OCI-LY7 (cell line): ENCODE measurements around the gene CYB5RL. TPM values are rescaled to one million over a fixed set of nuclear protein-coding genes. Genes with fewer than 3 reads are reported as not detected.

Source experiments
- BruUV-seq: library from RNA; stranded (reverse); fragments of 400-500 nt; replicated peaks from 2 replicates; lab custom pipeline; 2021; lab: Mats Ljungman, UMichigan
- CTCF ChIA-PET: fragments of 300-600 bp; sonication (Branson Sonifier 250); formaldehyde crosslinking; loops from one replicate; lab custom pipeline; 2022; ENCODE audit warnings: antibody characterized with exemption; ENCODE audit not compliant: unreplicated experiment; lab: Charles Lee
- POLR2A ChIA-PET: fragments of 300-600 bp; sonication (Branson Sonifier 250); formaldehyde crosslinking; loops from one replicate; lab custom pipeline; 2022; ENCODE audit warnings: antibody characterized with exemption; lab: Charles Lee
- DNase-seq: peaks from one replicate; pipeline ENCODE4 v3.0.0-alpha.2; 2015; ENCODE audit warnings: low spot score
- H2AFZ ChIP-seq: fragments of 200-600 bp; sonication (generic), shearing (Covaris generic); 2 replicates; pipeline ENCODE4 v1.6.1; 2014; ENCODE audit warnings: mild to moderate bottlenecking, antibody characterized with exemption, low read length, moderate library complexity
- H3K27ac ChIP-seq: fragments of 200-600 bp; sonication (generic); 2 replicates; pipeline ENCODE4 v1.5.1; 2014; ENCODE audit warnings: mixed run types, low read depth, mild to moderate bottlenecking, moderate library complexity, low read length, inconsistent platforms; ENCODE audit not compliant: poor library complexity, severe bottlenecking
- H3K36me3 ChIP-seq: fragments of 200-600 bp; sonication (generic); 2 replicates; pipeline ENCODE4 v1.6.1; 2014; ENCODE audit warnings: mild to moderate bottlenecking, antibody characterized with exemption, low read length, moderate library complexity, mixed read lengths; ENCODE audit not compliant: insufficient read depth
- H3K4me1 ChIP-seq: fragments of 200-600 bp; sonication (generic); 2 replicates; pipeline ENCODE4 v1.5.1; 2014; ENCODE audit warnings: mild to moderate bottlenecking, low read length; ENCODE audit not compliant: insufficient read depth, poor library complexity, severe bottlenecking
- H3K4me2 ChIP-seq: fragments of 200-600 bp; sonication (generic); 2 replicates; pipeline ENCODE4 v1.6.1; 2014; ENCODE audit warnings: mild to moderate bottlenecking, low read length
- H3K4me3 ChIP-seq: fragments of 200-600 bp; sonication (generic); 2 replicates; pipeline ENCODE4 v1.5.1; 2014; ENCODE audit warnings: mild to moderate bottlenecking, low read depth, low read length; ENCODE audit not compliant: poor library complexity, severe bottlenecking
- H3K79me2 ChIP-seq: fragments of 200-600 bp; sonication (generic); 2 replicates; pipeline ENCODE4 v1.6.1; 2016; ENCODE audit warnings: low read depth, mild to moderate bottlenecking, low read length, moderate library complexity, mixed read lengths; ENCODE audit not compliant: insufficient read depth
- H3K9me2 ChIP-seq: fragments of 200-600 bp; sonication (generic); 2 replicates; pipeline ENCODE4 v1.6.1; 2016; ENCODE audit warnings: mild to moderate bottlenecking, low read length, mixed read lengths; ENCODE audit not compliant: insufficient read depth
- H3K9me3 ChIP-seq: fragments of 200-600 bp; sonication (generic); 2 replicates; pipeline ENCODE4 v1.6.1; 2014; ENCODE audit warnings: mild to moderate bottlenecking, mixed run types, low read length, mixed read lengths
- H4K20me1 ChIP-seq: fragments of 200-600 bp; sonication (generic); 2 replicates; pipeline ENCODE4 v1.6.1; 2014; ENCODE audit warnings: mild to moderate bottlenecking, antibody characterized with exemption, low read length, moderate library complexity, mixed read lengths; ENCODE audit not compliant: insufficient read depth
- CTCF ChIP-seq: fragments of 200-600 bp; sonication (generic); conservative IDR thresholded peaks from 2 replicates; pipeline ENCODE4 v1.5.1; 2014; ENCODE audit warnings: mild to moderate bottlenecking, antibody characterized with exemption, low read length, moderate library complexity, mixed read lengths
- EZH2phosphoT487 ChIP-seq: fragments of 200-600 bp; sonication (generic); IDR thresholded peaks from 2 replicates; pipeline ENCODE4 v1.6.1; 2018; ENCODE audit warnings: low read depth, borderline replicate concordance, mild to moderate bottlenecking, mixed run types, antibody characterized with exemption, low read length, moderate library complexity, mixed read lengths
- intact Hi-C: fragments of 100-400 bp; cut with micrococcal nuclease; formaldehyde crosslinking; loops from one replicate; pipeline ENCODE4 v1.10.0; 2022; ENCODE audit not compliant: unreplicated experiment
- total RNA-seq, 2 experiments: library from RNA; depleted of rRNA in 1 of 2; stranded (reverse); fragments of >200 nt in 1 of 2; shearing (Covaris generic) in 1 of 2; gene quantifications; 2 replicates each; pipeline ENCODE4 v1.2.3, GENCODE V29; 2014 to 2022

Gene CYB5RL
- total RNA-seq, 2 experiments from 2014 or later: 10.4 to 20.6 TPM

- no TSS peak for BruUV-seq
- no peak overlapping the region for H3K4me2 ChIP-seq
- no peak for DNase-seq
- intact Hi-C loops: no loop called here
- no peaks in the 10 kb centered on the region for H3K4me1 ChIP-seq
- H3K27ac ChIP-seq: no peak overlapping the region
- TF ChIP-seq CTCF: no peak
- no peak for TF ChIP-seq EZH2phosphoT487
- CTCF ChIA-PET: no interaction called here
- H3K4me3 ChIP-seq: no peak overlapping the region
- no peaks in the 10 kb centered on the region for H3K9me2 ChIP-seq
- POLR2A ChIA-PET: interaction anchor here (0.8 kb wide), 1 partner anchor 287 kb away, joined by 3 read pairs; no protein-coding TSS in a partner anchor
- no peaks in the 10 kb centered on the region for H3K36me3 ChIP-seq
- no peak overlapping the region for H2AFZ ChIP-seq
- H4K20me1 ChIP-seq: no peaks in the 10 kb centered on the region
- no peaks in the 10 kb centered on the region for H3K79me2 ChIP-seq
- H3K9me3 ChIP-seq: no peaks in the 10 kb centered on the region
These were observed 44.8 kb upstream of the CYB5RL start for GRCh38 chr1:54244655-54245054.

- intact Hi-C loops: no loop called here
- H3K4me2 ChIP-seq: no peak overlapping the region
- H3K4me1 ChIP-seq: no peaks in the 10 kb centered on the region
- TF ChIP-seq EZH2phosphoT487 (no peak), CTCF (no peak)
- H3K36me3 ChIP-seq: peaks cover 6% of the 10 kb centered on the region
- H3K27ac ChIP-seq: no peak overlapping the region
- no peaks in the 10 kb centered on the region for H4K20me1 ChIP-seq
- DNase-seq: no peak
- H3K9me2 ChIP-seq: no peaks in the 10 kb centered on the region
- ChIA-PET POLR2A (no interaction called here), CTCF (no interaction called here)
- no peaks in the 10 kb centered on the region for H3K79me2 ChIP-seq
- H3K4me3 ChIP-seq: no peak overlapping the region
- no peak overlapping the region for H2AFZ ChIP-seq
- BruUV-seq: no TSS peak
- no peaks in the 10 kb centered on the region for H3K9me3 ChIP-seq
These were observed 43.2 kb upstream of the CYB5RL start for GRCh38 chr1:54243022-54243421.

- Histone ChIP-seq H2AFZ (no peak overlapping the region), H4K20me1 (no peaks in the 10 kb centered on the region), H3K4me2 (no peak overlapping the region), H3K4me1 (no peaks in the 10 kb centered on the region), H3K4me3 (no peak overlapping the region), H3K79me2 (no peaks in the 10 kb centered on the region), H3K27ac (no peak overlapping the region), H3K9me3 (no peaks in the 10 kb centered on the region), H3K36me3 (peaks cover 15% of the 10 kb centered on the region), H3K9me2 (no peaks in the 10 kb centered on the region)
- CTCF ChIA-PET: no interaction called here
- TF ChIP-seq EZH2phosphoT487 (no peak), CTCF (no peak)
- DNase-seq: no peak
- no TSS peak for BruUV-seq
- POLR2A ChIA-PET: no interaction called here
- intact Hi-C loops: no loop called here
These were observed 41.5 kb upstream of the CYB5RL start for GRCh38 chr1:54241364-54241763.
